GM21576 (cell line): ENCODE results near the gene ASAP3.

Experiments used
- ATAC-seq: cut with Tn5 transposase; IDR thresholded peaks from one replicate; pipeline ENCODE4 v1.9.1; 2021; ENCODE audit warnings: mild to moderate bottlenecking, moderate library complexity; ENCODE audit not compliant: unreplicated experiment

The ASAP3 gene

DNA sequence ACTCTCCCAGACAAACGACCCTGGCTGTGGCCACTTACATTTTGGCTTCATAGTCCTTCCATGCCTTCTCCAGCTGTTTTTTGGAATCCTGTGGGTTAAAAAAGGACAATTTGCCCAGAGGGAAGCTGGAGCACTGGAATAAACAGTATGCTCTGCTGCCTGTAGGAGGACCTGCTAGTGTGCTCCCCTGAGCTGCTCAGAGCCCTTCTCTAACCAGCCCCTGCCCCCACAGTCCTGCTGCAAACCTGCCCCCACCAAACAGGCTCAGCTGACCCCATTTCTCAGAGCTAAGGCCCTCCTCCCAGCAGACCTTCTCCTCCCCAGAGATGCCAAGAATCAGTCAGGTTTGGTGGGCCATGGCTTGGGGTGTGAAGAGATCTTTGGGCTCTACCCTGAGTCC is 32.5 kb downstream of the ASAP3 start:
- no peak for ATAC-seq

DNA sequence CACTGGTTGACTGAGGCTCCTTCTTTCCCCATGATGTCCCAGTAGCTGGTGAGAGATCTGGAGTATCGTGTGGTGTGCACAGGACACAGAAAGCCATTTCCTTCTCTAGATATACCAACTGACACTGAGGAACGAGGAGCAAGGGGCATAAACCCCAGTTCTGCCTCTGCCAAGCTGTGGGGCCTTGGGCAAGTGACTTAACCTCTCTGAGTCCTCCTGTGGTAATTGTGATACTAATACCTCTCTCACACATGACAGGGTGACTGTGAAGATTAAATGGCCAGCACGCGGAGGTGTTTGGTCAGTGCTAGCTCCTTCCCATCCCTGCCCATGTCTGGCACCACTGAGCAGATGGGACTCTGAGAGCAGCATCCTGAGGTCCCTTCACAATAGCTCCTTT is 33.1 kb downstream of the ASAP3 start:
- no peak for ATAC-seq

DNA sequence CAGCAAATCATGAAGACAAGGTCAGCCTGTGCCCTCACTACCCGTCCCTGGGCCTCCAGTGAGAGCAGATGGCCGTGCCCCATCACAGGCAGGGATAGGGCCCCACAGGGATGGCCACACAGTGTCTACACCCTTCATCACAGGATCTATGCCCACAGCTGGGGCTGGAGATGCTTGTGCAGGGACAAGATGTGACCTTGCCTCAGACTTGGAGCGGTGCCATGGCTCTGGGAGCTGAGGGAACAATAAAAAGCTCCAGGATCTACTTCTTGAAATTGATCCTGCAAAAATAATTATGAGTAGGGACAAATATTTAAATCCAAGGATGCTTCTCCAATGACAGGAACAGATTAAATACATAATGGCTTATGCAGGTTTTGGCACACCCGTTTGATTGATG is 34.0 kb downstream of the ASAP3 start:
- no peak for ATAC-seq

DNA sequence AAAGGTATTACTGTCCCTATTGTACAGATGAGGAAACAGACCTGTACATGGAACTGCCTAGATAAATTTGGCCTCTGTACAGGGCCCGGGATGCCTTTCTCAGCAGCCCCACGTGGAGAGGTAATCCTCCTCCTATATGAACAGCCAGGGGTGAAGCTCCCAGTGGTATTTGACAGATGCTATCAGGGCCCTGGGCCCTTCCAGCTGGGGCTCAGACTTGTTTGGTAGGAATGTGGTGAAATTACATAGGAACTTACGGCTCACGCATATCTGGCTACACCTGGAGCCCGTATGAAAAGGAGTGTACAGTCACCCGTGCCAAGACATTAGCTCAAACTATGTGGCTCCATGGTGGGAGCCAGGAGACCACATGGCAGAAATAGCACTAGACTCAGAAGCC is 34.7 kb downstream of the ASAP3 start:
- ATAC-seq: no peak

DNA sequence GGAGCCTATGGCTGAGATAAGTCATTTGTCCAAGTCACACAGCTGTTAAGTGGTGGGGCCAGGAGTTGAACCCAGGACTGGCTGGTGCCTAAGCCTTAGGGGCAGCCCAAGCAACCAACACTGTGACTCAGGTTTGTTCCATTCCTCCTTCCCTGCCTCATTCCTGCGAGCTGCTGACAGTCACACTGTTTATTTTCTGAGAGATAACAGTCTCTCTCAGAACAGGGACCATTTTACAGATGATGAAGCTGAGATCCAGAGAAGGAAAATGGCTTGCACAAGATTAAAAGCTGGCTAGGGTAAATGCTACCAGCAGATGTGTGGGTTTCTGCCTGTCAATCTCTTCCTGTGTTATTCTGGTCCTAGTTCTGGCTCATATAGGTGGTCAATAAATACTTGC is 35.1 kb downstream of the ASAP3 start:
- no peak for ATAC-seq

DNA sequence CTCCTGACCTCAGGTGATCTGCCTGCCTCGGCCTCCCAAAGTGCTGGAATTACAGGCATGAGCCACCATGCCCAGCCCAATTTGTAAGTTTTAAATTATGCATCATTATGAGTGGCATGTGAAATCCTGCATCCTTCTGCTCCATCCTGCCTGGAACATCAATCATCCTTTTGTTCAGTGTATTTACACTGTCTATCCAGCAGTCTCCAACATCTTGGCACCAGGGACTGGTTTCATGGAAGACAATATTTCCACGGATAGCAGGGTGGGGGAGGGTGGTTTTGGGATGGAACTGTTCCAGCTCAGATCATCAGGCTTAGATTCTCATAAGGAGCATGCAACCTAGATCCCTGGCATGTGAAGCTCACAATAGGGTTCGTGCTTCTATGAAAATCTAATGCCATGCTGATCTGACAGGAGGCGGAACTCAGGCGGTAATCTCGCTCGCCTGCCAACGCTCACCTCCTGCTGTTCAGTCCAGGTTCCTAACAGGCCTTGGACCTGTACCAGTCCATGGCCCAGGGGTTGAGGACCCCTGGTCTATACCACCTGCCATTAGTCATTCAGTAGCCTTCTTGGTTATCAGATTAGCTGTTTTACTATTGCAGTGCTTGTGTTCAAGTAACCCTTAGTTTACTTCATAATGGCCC is 37.2 kb downstream of the ASAP3 start:
- no peak for ATAC-seq

DNA sequence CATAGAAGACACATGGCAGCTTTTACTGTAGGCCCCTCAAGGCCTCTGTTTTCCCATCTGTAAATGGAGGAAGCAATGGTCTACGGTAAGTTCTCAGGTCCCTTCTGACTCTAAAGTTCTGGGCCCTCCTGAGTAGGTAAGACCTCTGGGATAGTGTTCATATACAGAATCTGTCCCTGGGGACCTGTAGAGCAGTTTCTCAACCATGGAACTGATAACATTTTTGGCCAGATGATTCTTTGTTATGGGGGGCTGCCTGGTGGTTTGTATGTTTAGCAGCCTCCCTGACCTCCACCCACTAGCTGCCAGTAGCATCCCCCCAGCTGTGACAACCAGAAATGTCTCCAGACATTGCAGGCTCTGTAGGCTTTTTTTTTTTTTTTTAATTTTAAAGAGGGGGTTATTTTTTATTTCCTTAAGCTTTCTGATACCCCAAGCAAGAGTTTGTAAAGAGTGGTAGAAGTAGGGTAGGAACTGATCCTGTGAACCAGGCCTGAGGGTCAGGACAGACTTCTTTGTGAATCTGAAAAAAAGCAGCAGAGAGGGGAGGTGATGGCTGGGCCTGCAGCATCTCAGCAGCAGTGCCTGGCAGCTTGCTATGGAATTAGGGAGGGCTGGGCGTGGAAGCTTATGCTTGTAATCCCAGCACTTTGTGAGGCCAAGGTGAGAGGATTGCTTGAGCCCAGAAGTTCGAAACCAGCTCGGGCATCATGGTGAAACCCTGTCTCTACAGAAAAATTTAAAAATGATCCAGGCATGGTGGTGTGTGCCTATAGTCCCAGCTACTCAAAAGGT is 39.2 kb downstream of the ASAP3 start:
- no peak for ATAC-seq

DNA sequence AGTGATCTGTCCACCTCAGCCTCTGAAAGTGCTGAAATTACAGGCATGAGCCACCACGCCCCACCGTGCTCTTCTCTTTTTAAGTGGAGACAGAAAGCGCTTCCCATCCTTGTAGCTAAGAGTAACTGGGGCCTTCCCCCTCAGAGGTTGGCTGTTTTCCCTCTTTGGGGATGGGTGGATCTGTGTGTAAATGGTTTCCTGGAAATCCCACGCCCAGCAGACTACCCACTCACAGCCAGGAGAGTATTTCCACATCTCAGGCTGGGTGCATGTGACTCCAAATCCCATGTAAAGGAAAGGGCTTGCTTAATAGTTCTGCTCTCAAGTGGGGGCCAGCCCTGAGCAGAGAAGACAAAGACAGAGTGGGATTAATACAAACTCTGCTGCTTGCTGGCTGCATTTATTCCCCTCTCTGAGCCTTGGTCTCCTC is 39.9 kb downstream of the ASAP3 start:
- ATAC-seq: no peak

DNA sequence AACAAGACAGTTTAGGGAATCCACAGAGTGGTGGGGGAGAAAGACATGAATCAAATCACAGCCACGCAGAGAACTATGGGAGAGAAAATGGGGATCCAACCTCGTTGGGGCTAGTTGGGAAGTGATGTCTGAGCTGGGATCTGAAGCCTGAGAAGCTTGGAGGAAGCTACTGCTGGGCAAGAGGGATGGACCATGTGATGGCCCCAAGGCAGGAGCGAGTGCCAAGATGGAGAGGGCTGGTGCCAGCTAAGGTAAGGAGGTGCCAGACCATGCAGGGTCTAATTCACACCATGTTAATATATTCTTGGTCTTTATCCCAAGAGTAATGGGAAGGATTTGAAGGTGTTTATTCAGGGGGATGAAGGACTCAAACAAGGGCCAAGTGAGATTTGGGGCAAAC is 41.2 kb downstream of the ASAP3 start:
- no peak for ATAC-seq

DNA sequence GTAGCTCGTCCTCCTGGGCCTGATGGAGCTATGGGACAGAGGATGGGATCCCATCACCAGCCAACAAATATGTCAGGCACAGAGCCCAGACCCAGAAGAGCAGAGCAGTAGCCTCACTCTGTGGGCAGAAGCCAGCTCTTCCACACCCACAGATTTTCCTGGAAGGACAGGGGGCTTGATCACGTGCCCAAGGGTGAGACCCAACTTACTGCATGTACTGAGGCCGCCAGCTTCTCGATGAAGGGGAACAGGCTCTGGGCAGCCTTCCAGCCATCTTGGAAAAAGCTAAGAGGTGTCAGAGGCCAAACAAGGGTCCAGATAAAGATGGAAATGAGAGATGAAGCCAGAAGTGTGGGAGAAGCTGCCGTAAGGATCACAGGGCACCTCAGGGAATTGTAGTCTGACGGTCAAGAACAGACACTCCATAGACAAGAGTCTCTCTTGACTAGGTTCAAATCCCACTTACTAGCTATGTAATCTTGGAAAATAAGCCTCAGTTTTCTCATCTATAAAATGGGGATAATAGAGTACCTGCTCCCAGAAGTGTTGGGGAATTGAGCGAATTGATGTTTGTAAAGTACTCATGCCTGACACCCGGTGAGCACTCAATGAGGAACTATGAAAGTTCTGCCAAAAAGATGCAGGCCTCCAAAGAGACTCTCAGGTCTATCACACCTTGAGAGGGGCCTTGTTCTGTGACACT is 42.4 kb downstream of the ASAP3 start:
- no peak for ATAC-seq

DNA sequence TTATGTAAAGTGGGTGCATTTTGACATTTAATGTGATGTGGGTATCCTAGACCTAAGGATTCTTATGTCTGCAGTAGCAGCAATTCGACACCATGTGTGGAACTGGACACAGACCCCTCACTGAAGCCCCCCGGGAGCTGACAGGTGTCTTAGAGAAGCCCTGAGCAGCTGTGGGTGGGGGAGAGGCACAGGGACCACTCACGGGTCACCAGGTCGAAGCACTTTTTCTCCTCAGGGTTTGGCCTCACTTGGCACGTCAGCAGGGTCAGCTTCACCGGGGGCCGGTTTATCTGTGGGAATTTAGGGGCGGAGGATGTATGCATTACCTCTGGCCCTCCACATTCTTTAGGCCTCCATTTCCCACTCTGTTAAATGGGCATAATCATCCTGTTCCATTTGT is 45.4 kb downstream of the ASAP3 start:
- no peak for ATAC-seq

DNA sequence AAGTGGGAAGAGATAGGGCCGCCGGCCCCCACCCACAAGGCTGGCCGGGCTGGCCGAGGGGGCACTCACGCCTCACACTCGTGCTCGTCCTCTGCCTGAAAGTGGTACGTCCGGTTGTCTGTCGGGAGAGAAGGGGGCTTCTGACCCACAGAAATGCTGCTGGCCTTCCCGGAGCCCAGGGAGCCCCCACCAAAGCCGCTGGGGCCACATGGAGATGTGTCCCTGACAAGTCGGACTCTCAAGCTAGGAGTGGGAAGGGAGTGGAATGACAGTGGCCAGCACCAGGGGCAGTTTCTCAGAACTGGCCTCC is 46.7 kb downstream of the ASAP3 start:
- ATAC-seq: no peak

DNA sequence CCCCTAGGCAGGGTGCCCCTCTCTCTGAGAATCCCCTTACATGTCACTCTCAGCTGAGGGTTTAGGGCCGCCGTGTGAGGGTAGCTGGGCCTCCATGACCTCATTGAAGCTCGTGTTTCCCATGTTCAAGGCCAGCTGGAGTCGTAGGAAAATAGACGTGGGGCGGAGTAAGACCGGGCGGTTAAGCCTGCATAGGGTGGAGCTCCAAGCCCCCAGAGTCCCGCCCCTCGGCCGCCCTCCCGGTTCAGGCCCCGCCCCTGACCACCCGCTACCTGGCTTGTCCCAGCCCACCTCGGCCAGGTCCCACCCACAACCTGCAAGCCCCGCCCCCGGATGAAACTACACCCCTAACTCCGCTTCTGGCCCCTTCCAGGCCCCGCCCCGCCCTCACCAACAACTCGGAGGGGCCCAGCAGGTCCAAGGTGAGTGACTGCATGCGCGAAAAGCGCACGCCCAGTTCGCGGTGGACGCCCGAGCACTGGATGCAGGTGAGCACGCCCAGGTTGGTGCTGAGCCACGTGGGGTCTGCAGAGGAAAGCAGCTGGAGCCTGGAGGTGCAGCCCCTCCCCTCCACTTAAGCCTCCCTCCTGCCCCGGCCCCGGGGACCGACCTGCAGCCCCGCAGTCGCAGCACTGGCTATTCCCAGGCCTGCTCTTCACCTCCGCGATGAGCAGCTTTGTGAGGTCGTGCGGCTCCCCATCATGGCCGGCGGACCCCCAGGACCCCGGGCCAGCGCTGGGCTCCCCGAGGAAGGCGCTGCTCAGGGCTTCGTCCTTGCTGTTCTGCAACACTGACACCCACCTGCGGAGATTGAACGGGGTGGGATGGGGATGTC is 47.2 kb downstream of the ASAP3 start:
- no peak for ATAC-seq

DNA sequence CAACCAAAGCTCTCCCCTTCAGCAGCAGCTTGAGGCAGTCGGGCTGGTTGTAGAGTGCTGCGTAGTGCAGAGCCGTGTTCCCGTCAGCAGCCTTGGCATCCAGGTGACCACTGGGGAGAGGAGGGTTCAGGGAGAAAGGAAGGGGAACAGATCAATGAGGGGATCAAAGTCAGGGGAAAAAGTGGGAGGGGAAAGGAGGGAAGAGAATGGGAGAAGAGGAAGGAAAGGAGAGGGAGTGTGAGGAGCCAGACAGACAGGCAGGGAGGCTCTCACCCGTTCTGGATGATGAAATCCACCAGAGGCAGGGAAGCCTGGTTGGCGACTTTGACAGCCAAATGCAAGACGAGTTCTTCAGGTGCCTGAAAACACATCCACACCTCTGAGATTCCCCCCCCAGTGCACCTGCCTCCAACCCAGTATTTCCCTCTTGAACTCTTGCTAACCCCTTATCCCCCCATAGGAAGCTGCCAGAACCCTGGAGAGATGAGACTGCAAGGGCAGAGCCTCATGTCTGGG is 49.7 kb downstream of the ASAP3 start:
- no peak for ATAC-seq

DNA sequence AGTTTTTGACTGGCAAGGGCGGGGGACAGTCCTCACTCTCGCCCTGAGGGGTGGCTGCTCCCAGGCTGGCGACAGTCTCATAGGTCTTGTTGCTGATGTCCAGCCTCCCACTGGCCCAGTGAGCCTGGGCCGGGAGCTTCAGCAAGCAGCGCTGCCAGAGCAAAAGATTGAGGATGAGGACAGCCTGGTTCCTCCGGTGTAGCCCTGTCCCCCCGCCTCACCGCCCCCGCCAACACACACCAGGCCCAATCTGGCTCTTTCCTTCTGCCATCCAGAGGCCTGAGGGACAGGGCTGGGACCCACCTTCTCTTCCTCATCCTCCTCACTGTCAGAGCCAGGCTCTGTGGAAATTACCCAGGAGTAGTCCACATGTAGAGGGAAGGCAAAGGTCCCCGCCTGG is 50.9 kb downstream of the ASAP3 start:
- ATAC-seq: no peak

DNA sequence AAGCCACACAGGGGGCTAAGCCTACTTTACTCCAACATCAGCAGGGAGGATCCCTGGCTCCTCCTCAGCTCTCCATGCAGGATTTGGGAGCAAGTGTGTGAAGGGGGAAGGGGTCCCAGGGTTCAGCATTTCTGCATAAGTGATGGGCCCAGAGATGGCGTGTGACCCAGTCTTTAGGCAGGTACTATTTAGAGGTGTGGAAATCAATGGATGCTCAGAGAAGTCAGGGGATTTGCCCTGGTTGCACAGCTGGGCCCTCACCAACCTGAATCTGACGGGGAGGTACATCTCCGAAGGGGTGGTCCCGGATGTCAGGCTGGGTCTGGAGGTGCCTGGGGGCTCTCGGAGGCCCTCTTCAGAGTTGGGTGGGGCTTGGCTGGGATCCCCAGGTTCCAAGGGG is 52.5 kb downstream of the ASAP3 start:
- ATAC-seq: no peak

DNA sequence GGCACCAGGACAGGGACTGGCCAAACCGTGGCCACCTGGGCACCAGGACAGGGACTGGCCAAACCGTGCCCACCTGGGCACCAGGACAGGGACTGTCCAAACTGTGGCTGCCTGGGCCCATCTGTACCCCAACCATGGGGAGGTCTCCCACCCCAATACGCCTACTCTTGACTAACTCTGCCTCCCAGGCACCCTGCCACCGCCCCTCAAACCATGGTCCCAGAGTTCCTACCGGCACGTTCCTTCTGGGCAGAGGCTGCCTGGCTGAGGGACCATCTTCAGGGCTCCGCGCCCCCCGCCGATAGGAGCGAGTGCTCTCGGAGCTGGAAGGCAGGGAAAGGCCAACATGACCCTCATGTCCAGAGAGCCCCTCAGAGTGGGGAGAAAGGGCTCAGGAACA is 53.2 kb downstream of the ASAP3 start:
- ATAC-seq: no peak

DNA sequence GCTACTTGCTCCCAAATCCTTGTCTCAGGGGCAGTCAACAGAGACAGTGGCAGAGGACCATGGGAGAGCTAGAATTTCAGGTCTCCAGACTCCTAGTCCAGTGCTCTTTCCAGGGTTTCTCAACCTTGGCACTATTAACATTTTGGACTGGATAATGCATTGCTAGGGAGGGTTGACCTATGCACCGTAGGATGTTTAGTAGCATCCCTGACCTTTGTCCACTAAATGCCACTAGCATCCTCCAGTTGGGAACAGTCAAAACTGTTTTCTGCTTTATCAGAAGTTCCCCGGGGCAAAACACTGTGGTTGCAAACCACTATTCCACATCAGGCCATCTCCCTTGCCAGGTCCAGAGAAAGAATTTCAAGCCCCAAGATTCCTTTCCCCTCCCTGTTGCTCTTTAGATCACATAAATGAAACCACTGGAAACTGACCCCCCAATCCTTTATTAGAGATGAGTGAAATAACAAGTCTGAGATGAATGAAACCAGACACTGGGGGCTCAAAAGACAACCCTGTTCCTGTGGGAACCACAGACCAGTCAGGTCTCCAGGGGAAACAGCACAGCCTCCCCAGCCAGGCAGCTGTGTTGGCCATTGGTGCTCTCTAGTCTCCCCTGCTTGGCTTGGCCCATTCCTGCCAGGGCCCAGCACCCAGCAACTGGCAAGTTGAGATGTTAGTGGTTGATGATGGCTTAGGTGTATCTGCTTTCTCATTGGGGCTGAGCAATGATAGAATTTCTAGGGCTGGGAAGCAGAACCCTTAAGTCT is 55.7 kb downstream of the ASAP3 start:
- no peak for ATAC-seq

DNA sequence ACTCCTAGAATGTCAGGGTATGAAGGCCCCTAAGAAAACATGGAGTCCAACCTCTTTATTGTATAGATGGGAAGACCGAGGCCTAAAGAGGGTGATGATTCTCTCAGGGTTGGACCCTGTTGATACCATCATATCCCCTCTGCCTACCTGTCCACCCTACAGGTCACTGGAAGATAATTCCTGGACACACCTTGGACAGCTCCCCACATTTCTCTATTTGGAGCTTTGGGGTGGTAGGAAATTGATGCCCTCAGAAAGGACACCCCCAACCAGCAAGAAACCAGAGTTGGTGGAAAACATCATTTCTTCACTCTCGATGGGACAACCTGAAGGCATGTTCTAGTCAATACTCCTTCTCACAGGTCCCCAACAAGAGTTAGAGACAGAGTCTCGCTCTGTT is 56.4 kb downstream of the ASAP3 start:
- ATAC-seq: no peak

DNA sequence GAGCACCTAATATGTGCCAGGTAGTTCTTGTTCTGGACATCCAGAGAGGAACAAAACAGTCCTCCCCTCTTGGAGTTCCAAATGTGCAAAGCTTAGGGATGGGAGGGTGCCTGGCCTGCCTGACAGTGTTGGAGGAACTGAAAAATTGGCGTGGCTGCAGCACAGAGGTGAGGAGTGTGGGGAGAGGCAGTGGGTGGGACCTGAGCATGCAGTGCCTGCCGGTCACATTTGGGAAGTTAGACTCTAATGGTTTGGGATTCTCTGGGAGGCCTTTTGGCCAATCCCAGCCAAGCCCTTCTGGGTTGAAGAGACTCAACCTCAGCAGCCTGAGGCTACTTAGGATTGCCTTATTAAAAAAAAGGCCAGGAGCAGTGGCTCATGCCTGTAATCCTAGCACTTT is 57.2 kb downstream of the ASAP3 start:
- ATAC-seq: no peak

DNA sequence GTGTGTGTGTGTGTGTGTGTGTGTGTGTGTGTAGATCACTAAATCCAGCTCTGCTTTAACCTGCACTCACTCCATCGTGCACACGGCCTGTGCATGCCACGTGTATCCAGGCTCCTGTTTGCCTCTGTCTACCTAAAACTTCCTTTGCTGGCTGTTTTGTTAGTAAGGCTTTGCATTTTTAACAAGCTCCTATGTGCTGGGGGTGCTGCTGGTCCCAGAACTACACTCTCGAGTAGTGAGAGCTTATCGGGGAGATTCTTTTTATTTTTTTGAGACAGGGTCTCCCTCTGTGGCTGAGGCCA is 58.8 kb downstream of the ASAP3 start:
- no peak for ATAC-seq
